Fibroblast of skin of right biceps (primary cell): ENCODE measurements around the gene NOTO.

Experiments
- DNase-seq: peaks from one replicate; pipeline ENCODE4 v3.0.0-alpha.2; 2013

The NOTO gene

GRCh38 chr2:73258913-73259215 lies 56.5 kb downstream of the NOTO start:
- DNase-seq, result no peak

DNA sequence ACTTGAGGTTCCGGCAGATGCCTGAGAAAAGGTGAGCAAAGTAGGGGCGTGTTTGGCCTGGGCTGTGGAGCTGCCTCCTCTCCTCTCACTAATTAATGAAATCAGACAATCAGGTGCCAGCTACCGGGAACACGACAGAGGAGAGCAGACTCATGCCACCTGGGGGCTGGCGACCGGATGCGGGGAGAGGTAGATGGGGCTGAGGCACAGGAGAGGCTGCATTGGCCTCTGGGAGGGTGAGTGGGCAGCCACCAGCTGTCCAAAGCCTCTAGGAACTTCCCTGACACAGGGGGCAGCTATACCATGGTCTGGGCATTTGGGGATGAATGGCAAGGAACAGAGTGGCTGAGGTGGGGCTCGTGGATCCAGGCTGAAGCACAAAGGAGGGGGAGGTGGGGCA lies 56.9 kb downstream of the NOTO start:
- no peak for DNase-seq

- DNase-seq, result no peak
Observed at GRCh38 chr2:73259704-73260337, 57.4 kb downstream of the NOTO start.

- DNase-seq, result peak; percentile 13
Observed at GRCh38 chr2:73260338-73260984, 58.1 kb downstream of the NOTO start.
